ENCODE data around the gene FAM162A.

DNA sequence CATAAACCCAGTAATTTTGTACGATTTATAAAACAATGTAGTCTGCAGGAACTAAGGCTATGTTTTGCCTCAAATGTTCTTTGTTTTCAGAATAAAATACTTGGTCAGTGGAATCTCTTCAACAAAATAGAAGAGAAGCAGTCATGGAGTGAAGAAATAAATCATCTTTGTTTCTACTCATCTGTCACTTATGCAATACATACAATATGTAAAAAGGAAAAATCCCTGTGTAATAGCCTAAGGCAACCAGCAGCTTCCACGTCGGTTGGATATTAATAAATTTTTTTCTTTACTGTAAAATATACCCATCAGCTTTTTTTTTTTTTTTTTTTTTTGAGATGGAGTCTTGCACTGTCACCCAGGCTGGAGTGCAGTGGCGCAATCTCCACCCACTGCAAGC lies 37.1 kb downstream of the FAM162A start:
- TF ChIP-seq POLR2AphosphoS5 (IDR thresholded peaks at IDR 0.05), result no peak
- TF ChIP-seq, protein P1, sequence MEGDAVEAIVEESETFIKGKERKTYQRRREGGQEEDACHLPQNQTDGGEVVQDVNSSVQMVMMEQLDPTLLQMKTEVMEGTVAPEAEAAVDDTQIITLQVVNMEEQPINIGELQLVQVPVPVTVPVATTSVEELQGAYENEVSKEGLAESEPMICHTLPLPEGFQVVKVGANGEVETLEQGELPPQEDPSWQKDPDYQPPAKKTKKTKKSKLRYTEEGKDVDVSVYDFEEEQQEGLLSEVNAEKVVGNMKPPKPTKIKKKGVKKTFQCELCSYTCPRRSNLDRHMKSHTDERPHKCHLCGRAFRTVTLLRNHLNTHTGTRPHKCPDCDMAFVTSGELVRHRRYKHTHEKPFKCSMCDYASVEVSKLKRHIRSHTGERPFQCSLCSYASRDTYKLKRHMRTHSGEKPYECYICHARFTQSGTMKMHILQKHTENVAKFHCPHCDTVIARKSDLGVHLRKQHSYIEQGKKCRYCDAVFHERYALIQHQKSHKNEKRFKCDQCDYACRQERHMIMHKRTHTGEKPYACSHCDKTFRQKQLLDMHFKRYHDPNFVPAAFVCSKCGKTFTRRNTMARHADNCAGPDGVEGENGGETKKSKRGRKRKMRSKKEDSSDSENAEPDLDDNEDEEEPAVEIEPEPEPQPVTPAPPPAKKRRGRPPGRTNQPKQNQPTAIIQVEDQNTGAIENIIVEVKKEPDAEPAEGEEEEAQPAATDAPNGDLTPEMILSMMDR (IDR thresholded peaks at IDR 0.05 in 8 of 11, conservative IDR thresholded peaks at IDR 0.05 in 3 of 11), result no peak
- no peak for TF ChIP-seq POLR2A (IDR thresholded peaks at IDR 0.05)

Measured in spleen (tissue), 7 donors.